OCI-LY3 (cell line): Measurements from ENCODE around the gene ANAPC4.

Source experiments
- H2AFZ ChIP-seq: fragments of 200-600, 300-600 bp; shearing (Covaris generic); 2 replicates; pipeline ENCODE4 v1.6.0; 2014; ENCODE audit warnings: antibody characterized with exemption, low read depth, low read length
- H3K27ac ChIP-seq: fragments of 200-600, 300-600 bp; sonication (generic); 2 replicates; pipeline ENCODE4 v1.5.1; 2014; ENCODE audit warnings: mild to moderate bottlenecking, low read length, moderate library complexity, mixed read lengths
- H3K27me3 ChIP-seq: fragments of 200-600, 300-600 bp; sonication (generic); 2 replicates; pipeline ENCODE4 v1.6.1; 2014; ENCODE audit warnings: low read depth, low read length, mixed read lengths
- H3K36me3 ChIP-seq: fragments of 200-600, 300-600 bp; sonication (generic); replicated peaks from 2 replicates; pipeline ENCODE3; 2014; ENCODE audit warnings: low read depth, low read length, mixed read lengths
- H3K4me1 ChIP-seq: fragments of 300-600, 200-600 bp; sonication (generic); 2 replicates; pipeline ENCODE4 v1.6.1; 2014; ENCODE audit warnings: low read length, mixed read lengths
- H3K4me2 ChIP-seq: fragments of 200-600, 300-600 bp; sonication (generic); 2 replicates; pipeline ENCODE4 v1.6.1; 2014; ENCODE audit warnings: low read length, mixed read lengths
- H3K4me3 ChIP-seq: fragments of 300-600, 200-600 bp; sonication (generic); 2 replicates; pipeline ENCODE4 v1.5.1; 2014; ENCODE audit warnings: antibody characterized with exemption, mild to moderate bottlenecking, low read length, moderate library complexity
- H3K79me2 ChIP-seq: fragments of 300-600, 200-600 bp; shearing (Covaris generic); 2 replicates; pipeline ENCODE4 v1.6.1; 2014; ENCODE audit warnings: mild to moderate bottlenecking, low read length, mixed read lengths
- H3K9ac ChIP-seq: fragments of 300-600, 200-600 bp; shearing (Covaris generic); 2 replicates; pipeline ENCODE4 v1.6.0; 2014; ENCODE audit warnings: mild to moderate bottlenecking, low read length, moderate library complexity
- H3K9me3 ChIP-seq: fragments of 200-600, 300-600 bp; shearing (Covaris generic); 2 replicates; pipeline ENCODE4 v1.6.1; 2014; ENCODE audit warnings: low read length, mixed read lengths; ENCODE audit not compliant: insufficient read depth
- H4K20me1 ChIP-seq: fragments of 200-600, 300-600 bp; sonication (generic); 2 replicates; pipeline ENCODE4 v1.6.1; 2016; ENCODE audit warnings: low read length, mixed read lengths; ENCODE audit not compliant: insufficient read depth
- EZH2phosphoT487 ChIP-seq: fragments of 200-600 bp; shearing (Covaris generic); IDR thresholded peaks from 2 replicates; pipeline ENCODE4 v1.6.1; 2018; ENCODE audit warnings: antibody characterized with exemption, mixed run types, low read depth
- TF ChIP-seq, protein P1 (sequence below): fragments of 200-600, 300-600 bp; sonication (generic); IDR thresholded peaks from 2 replicates; pipeline ENCODE4 v1.5.1; 2014; ENCODE audit warnings: antibody characterized with exemption, low read length, low read depth

ANAPC4 gene

DNA sequence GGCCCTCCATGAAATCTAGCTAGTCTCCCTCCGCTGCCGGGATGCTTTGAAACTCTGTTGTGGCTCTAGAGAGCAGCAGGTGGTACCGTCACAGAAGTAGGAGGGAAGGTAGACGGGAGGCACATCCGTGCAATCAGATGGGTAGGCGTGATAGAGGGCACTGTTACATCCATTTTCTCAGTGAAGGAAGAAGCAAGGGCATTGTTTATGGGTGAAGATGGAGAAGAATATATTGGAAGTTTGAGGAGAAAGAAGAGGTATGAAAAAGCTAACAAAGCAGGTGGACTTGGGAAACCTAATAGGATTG, 1.3 kb downstream of the ANAPC4 start:
- peak overlapping the region; percentile 80; the same call in 1 of the 2 replicates for H3K9ac ChIP-seq
- peaks cover 27% of the 10 kb centered on the region for H3K79me2 ChIP-seq
- H2AFZ ChIP-seq = no peak overlapping the region

DNA sequence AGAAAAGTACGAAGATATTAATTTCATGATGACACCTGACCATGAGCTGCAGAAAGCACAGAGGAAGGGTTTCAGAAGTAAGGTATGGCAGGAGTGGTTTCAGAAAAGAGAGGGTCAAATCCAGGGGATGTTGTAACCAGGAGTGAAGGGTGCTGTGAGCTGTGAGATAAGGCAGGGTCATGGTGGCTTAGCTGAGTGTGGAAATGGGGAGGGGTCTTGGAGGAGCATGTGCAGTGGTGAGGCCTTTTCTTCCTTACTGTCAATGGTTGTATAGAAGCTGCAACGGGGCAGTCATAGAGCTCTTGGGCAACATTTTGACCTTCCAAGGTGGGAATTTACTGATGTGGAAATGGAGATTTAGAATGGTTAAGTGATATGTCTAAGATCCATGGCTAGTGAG, 2.5 kb downstream of the ANAPC4 start:
- Histone ChIP-seq H3K9ac (no peak overlapping the region), H4K20me1 (no peaks in the 10 kb centered on the region), H3K27me3 (no peaks in the 10 kb centered on the region), H3K4me2 (no peak overlapping the region), H3K27ac (no peak overlapping the region), H3K4me1 (peaks cover 12% of the 10 kb centered on the region), H3K4me3 (no peak overlapping the region), H2AFZ (no peak overlapping the region), H3K36me3 (peaks cover 17% of the 10 kb centered on the region), H3K79me2 (peaks cover 27% of the 10 kb centered on the region), H3K9me3 (no peaks in the 10 kb centered on the region)
- TF ChIP-seq, protein P1, sequence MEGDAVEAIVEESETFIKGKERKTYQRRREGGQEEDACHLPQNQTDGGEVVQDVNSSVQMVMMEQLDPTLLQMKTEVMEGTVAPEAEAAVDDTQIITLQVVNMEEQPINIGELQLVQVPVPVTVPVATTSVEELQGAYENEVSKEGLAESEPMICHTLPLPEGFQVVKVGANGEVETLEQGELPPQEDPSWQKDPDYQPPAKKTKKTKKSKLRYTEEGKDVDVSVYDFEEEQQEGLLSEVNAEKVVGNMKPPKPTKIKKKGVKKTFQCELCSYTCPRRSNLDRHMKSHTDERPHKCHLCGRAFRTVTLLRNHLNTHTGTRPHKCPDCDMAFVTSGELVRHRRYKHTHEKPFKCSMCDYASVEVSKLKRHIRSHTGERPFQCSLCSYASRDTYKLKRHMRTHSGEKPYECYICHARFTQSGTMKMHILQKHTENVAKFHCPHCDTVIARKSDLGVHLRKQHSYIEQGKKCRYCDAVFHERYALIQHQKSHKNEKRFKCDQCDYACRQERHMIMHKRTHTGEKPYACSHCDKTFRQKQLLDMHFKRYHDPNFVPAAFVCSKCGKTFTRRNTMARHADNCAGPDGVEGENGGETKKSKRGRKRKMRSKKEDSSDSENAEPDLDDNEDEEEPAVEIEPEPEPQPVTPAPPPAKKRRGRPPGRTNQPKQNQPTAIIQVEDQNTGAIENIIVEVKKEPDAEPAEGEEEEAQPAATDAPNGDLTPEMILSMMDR = no peak
- no peak for TF ChIP-seq EZH2phosphoT487

More for the DNA sequence above, 1.3 kb downstream of the ANAPC4 start:
- no peaks in the 10 kb centered on the region for H4K20me1 ChIP-seq
- H3K27ac ChIP-seq = no peak overlapping the region
- TF ChIP-seq, protein P1 = no peak
- H3K27me3 ChIP-seq = no peaks in the 10 kb centered on the region
- H3K36me3 ChIP-seq = peaks cover 12% of the 10 kb centered on the region
- H3K4me3 ChIP-seq = peak overlapping the region; percentile 86
- H3K9me3 ChIP-seq = no peaks in the 10 kb centered on the region
- peaks cover 12% of the 10 kb centered on the region for H3K4me1 ChIP-seq
- peak overlapping the region; percentile 96 for H3K4me2 ChIP-seq

DNA sequence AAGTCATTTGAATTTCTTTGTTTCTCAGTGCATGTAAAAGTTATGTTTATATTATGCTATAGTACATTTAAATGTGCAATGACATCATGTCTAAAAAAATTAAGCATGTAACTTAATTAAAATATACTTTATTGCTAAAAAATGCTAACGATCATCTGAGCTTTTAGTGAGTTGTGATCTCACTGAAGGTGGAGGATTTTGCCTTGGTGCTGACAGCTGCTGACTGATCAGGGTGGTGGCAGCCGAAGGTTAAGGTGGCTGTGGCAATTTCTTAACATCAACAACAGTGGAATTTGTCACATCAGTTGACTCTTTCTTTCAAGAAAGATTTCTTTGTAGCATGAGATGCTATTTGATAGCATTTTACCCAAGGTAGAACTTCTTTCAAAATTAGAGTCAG, 6.6 kb downstream of the ANAPC4 start:
- no peaks in the 10 kb centered on the region for H4K20me1 ChIP-seq
- TF ChIP-seq EZH2phosphoT487 = no peak
- TF ChIP-seq, protein P1 = no peak
- no peak overlapping the region for H2AFZ ChIP-seq
- H3K27ac ChIP-seq = no peak overlapping the region
- H3K79me2 ChIP-seq = peaks cover 12% of the 10 kb centered on the region
- no peaks in the 10 kb centered on the region for H3K27me3 ChIP-seq
- no peak overlapping the region for H3K4me2 ChIP-seq
- peaks cover 5% of the 10 kb centered on the region; the same call in 1 of the 2 replicates for H3K4me1 ChIP-seq
- H3K9ac ChIP-seq = no peak overlapping the region
- peaks cover 17% of the 10 kb centered on the region for H3K36me3 ChIP-seq
- H3K9me3 ChIP-seq = no peaks in the 10 kb centered on the region
- H3K4me3 ChIP-seq = no peak overlapping the region

DNA sequence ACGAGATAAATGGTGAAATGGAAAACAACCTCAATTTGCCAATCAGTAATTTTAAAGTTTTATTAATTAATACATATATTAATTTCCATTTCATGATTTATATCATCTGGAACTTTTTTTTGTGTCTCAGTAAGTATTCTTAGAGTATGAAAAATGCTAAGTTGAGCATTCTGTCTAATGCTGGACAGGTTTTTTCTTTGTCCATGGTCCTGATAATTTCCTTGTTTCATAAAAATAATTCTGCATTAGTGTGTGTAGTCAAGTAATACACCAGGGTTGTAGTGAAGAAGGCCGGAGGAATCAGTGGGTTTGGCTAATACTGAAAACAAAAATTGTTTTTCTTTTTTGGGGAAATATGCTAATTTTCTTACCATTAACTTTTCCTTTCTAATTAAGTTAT, 9.9 kb downstream of the ANAPC4 start:
- no peaks in the 10 kb centered on the region for H3K79me2 ChIP-seq
- no peak overlapping the region for H3K27ac ChIP-seq
- no peak overlapping the region for H3K4me2 ChIP-seq
- no peaks in the 10 kb centered on the region for H3K4me1 ChIP-seq
- H3K36me3 ChIP-seq = peaks cover 23% of the 10 kb centered on the region
- H4K20me1 ChIP-seq = no peaks in the 10 kb centered on the region
- TF ChIP-seq, protein P1 = no peak
- TF ChIP-seq EZH2phosphoT487 = no peak
- no peaks in the 10 kb centered on the region for H3K9me3 ChIP-seq
- no peak overlapping the region for H2AFZ ChIP-seq
- H3K27me3 ChIP-seq = no peaks in the 10 kb centered on the region
- no peak overlapping the region for H3K4me3 ChIP-seq
- H3K9ac ChIP-seq = no peak overlapping the region
